ENCODE measurements around the gene LRCH3.

The LRCH3 gene

DNA sequence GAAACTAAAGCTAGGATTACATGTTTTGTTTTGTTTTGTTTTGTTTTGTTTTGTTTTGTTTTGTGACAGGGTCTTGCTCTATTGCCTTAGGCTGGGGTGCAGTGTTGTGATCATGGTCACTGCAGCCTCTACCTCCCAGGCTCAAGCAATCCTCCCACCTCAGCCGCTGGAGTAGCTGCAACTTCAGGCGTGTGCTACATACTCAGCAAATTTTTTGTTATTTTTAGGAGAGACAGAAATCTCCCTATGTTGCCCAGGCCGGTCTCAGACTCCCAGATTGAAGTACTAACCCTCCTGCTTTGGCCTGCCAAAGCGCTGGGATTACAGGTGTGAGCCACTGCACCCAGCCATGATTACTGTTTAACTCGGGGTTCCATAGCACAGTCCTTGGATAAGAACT is 50.7 kb downstream of the LRCH3 start:
- TF ChIP-seq CTCF (IDR thresholded peaks at IDR 0.05; ENCODE audit: low read depth, low read length) = no peak
- no peak overlapping the region for H3K4me3 ChIP-seq (ENCODE audit: low read depth, low read length)
- in situ Hi-C loops (cut with HindIII; ENCODE audit: low sequenced_read_pairs) = no loop called here
- no peak for DNase-seq (ENCODE audit: low read depth, low spot score)

- DNase-seq (ENCODE audit: low read depth, low spot score) = no peak
- in situ Hi-C loops (cut with HindIII; ENCODE audit: low sequenced_read_pairs) = no loop called here
- no peak overlapping the region for H3K4me3 ChIP-seq (ENCODE audit: low read depth, low read length)
- no peak for TF ChIP-seq CTCF (IDR thresholded peaks at IDR 0.05; ENCODE audit: low read depth, low read length)
These were observed 55.4 kb downstream of the LRCH3 start for GRCh38 chr3:197846491-197846890.

DNA sequence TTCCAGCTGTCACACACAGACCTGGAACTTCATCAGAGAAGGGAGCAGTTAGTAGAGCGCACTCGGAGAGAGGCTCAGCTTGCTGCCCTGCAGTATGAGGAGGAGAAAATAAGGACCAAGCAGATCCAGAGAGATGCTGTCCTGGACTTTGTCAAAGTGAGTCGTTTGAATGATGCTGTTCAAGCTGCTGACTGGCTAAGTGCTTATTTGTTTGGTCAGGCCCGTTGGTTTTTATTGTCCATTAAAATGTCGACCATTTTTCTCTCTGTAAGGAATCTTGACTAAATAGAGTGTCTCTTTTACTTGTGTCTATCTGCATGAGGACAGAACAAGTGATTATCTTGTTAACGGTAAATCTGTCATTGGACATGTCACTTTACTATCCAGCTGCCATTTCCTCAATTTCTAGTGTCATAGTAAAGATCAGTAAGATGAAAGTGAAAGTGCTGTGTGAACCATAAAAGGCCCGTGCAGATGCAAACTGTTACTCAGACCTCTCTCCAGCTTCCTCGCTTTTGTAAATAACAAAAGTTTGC is 56.9 kb downstream of the LRCH3 start:
- H3K4me3 ChIP-seq (ENCODE audit: low read depth, low read length) = no peak overlapping the region
- peak; percentile 12 for DNase-seq (ENCODE audit: low read depth, low spot score)
- no peak for TF ChIP-seq CTCF (IDR thresholded peaks at IDR 0.05; ENCODE audit: low read depth, low read length)
- in situ Hi-C loops (cut with HindIII; ENCODE audit: low sequenced_read_pairs) = no loop called here

DNA sequence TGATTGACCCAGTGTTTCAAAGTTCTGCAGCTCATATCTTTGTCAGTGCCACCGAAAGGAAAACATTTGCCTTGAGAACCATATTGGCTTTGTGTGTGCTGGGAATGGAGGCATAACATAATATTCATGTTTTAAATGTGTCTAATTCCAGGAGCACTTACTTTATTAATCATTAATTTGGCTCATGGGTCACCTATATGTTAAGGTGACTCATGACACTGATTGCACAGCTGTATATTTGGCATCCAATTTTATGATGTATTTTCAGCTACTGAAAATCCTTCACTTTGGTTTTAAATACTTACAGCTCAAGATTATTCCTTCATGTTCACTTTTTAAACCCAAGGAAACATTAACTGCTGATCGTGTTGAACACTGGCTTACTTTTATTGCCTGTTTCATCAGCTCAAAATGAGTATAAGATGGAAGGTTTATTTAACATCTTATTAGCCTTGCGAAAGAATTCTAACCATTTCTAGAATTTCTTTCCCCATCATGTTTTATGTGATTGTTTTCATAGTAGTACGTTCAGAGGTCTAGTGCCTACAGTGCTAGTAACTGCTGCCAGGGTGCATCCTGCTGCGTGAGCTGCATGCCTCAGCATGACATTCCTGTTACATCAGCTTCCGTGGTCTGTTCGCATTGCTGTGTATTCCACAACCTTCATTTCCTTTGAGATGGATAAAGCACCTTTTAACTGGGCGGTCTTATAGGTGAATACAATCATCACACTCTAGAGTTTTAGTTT is 63.7 kb downstream of the LRCH3 start:
- DNase-seq (ENCODE audit: low read depth, low spot score) = peak; percentile 98
- TF ChIP-seq CTCF (IDR thresholded peaks at IDR 0.05; ENCODE audit: low read depth, low read length) = no peak
- no peak overlapping the region for H3K4me3 ChIP-seq (ENCODE audit: low read depth, low read length)
- in situ Hi-C loops (cut with HindIII; ENCODE audit: low sequenced_read_pairs) = no loop called here

DNA sequence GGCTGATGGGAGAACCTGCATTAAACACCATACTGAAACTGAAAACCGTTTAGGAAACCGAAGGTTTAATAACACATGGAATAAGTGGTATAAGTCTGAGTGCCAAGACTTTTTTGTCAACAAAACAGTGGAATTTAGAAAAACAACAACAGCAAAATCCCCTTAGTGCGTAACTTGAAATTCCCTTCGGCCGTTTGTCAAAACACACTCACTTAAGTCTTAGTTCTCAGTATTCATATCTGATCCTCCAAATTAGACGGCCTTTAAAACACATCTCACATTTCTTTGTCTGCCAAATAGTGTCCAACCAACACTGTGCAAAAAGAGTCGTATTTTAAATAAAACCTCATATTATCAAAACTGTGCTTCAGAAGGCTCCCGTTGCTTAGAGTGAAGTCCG is 64.5 kb downstream of the LRCH3 start:
- TF ChIP-seq CTCF (IDR thresholded peaks at IDR 0.05; ENCODE audit: low read depth, low read length) = no peak
- H3K4me3 ChIP-seq (ENCODE audit: low read depth, low read length) = no peak overlapping the region
- DNase-seq (ENCODE audit: low read depth, low spot score) = no peak
- in situ Hi-C loops (cut with HindIII; ENCODE audit: low sequenced_read_pairs) = no loop called here

GRCh38 chr3:197856199-197856816 is 65.3 kb downstream of the LRCH3 start:
- no peak overlapping the region for H3K4me3 ChIP-seq (ENCODE audit: low read depth, low read length)
- DNase-seq (ENCODE audit: low read depth, low spot score) = no peak
- in situ Hi-C loops (cut with HindIII; ENCODE audit: low sequenced_read_pairs) = no loop called here
- TF ChIP-seq CTCF (IDR thresholded peaks at IDR 0.05; ENCODE audit: low read depth, low read length) = no peak
